Fibroblast of skin of right biceps (primary cell): Measurements from ENCODE around the gene RHOB.
"Not testable (repeated sequence)": the region's sequence is repeated elsewhere in the genome, so short reads cannot be mapped to it uniquely, and the experiment has no call there.

Experiments
- DNase-seq: peaks from one replicate; pipeline ENCODE4 v3.0.0-alpha.2; 2013

The RHOB gene

GRCh38 chr2:20446917-20447436 is at the start of gene RHOB:
TSS of gene RHOB (plus strand) at chr2:20447074. CDS start at chr2:20447466, 392 bp downstream.
- DNase-seq: peak; percentile 99

GRCh38 chr2:20397811-20398447 is 48.9 kb upstream of the RHOB start:
- DNase-seq: no peak

- peak; percentile 25 for DNase-seq
These were observed 47.8 kb upstream of the RHOB start for GRCh38 chr2:20398956-20399567.

DNA sequence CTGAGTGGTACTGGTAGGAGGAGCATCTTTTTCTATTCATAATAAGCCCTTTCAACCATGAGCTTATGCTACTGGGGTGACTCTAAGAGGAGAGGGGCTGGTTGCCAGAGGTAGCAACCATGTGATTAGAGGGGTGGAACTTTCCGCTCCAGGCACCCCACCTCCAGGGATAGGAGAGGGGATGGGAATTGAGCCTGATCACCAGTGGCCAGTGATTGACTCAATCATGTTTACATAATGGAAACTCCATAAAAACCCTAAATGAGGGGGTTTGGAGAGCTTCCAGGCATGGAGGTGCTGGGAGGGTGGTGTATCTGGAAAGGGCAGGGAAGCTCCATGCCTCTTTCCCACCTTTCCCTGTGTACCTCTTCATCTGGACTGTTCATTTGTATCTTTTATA is 46.6 kb upstream of the RHOB start:
- no peak for DNase-seq

DNA sequence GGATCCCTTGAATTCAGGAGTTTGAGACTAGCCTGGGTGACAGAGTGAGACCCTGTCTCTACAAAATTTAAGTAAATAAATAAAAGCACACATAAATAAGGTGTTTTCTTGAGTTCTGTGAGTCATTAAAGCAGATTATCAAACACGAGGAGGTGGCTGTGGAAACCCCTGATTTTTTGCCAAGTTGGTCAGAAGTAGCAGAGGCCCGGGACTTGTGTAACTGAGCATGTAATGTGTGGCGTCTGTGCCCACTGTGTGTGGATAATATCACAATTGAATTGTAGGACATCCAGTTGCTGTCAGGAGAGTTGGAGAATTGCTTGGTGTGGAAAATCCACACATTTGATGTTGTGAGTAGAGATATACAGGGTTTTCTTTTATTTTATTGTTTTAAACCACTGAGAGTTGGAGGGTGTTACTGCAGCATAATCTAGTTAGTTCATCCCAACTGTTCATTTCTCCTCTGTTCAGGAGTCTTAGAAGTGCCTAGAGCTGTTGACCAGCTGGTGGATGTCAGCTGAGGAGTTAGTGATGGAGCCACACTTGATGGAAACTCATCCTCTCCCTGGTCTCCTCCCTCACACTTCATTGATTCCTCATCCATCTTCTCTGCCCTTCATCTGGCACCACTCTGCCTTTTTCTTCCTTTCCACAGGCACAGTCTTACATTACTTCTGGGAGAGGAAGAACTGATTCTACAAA is 45.9 kb upstream of the RHOB start:
- no peak for DNase-seq

DNA sequence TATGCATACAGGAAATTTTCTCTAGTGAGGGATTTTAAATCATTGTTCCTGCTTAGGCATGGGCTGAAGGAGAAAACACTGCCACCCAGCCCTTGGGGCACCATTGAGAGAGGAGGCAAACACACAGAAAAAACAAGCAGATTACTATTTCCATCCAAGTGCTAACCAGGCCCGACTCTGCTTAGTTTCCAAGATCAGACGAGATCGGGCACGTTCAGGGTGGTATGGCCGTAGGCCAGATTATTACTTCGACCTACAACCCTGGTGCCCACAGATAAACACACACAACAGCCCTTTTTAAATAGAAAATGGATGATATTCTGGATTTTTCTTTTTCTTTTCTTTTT is 45.4 kb upstream of the RHOB start:
- no peak for DNase-seq

GRCh38 chr2:20403774-20404312 is 43.0 kb upstream of the RHOB start:
- no peak for DNase-seq

GRCh38 chr2:20404950-20405349 is 41.9 kb upstream of the RHOB start:
- no peak for DNase-seq

GRCh38 chr2:20409039-20409438 is 37.8 kb upstream of the RHOB start:
- DNase-seq: no peak

DNA sequence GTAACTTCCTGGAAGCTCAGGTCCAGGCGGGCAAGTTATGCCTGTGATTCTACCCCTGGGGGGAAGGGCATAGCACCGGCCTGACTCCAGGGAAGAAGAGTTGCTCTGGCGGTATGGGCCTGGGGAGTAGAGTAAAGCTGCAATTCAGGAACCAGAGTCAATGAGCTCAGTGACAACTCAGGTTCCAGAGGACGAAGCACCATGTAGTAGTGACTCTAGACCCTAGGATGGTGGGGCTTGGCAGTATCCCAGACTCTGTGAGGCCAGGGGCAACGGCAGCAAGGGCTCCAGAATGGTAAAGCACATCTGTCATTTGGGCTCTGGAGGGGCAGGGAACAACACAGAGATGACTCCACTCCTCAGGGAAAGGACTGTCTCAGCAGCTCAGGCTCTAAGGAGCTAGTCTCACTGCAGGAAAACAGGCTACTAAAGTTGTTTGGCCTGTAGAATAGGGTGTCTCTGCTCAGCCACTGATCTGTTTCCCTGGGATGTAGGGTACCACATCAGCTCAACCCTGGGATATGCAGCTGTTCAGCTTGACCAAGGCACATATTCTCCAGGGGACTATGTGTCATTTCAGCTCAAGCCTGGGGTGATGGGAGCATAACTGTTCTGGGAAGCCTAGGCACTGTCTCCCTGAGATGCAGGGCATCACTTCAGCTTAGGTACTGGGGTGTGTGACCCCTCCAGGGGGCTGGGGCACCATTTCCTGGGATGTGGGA is 36.2 kb upstream of the RHOB start:
- no peak for DNase-seq

DNA sequence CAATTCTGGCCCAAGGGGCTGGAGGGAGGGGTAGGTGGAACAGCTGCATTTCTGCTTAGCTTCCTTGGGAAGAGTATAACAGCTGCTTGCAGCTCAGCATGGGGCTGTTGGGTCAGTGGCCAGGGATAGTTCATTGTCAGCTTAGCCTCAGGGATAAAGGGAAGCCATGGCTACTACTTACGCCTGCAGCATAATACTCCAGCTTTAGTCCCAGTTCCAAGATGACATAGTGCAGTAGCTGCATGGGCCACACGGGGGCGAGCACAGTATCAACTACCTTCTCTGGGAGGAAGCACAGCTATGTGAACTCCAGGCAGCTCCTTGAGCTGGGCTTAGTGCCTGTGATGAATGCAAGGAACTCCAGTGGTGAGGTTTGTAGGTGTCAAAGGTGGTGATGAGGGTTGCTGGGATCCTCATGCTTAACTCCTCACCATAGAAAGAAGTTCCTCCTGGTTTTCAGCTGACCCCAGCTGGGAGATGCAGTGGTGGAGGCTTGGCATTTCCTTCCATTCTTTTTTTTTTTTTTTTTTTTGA is 35.4 kb upstream of the RHOB start:
- peak; percentile 68 for DNase-seq

- DNase-seq: no peak
These were observed 32.1 kb upstream of the RHOB start for GRCh38 chr2:20414806-20415205.

GRCh38 chr2:20415511-20415918 is 31.4 kb upstream of the RHOB start:
- peak; percentile 57 for DNase-seq

- DNase-seq: no peak
These were observed 30.2 kb upstream of the RHOB start for GRCh38 chr2:20416723-20417122.

DNA sequence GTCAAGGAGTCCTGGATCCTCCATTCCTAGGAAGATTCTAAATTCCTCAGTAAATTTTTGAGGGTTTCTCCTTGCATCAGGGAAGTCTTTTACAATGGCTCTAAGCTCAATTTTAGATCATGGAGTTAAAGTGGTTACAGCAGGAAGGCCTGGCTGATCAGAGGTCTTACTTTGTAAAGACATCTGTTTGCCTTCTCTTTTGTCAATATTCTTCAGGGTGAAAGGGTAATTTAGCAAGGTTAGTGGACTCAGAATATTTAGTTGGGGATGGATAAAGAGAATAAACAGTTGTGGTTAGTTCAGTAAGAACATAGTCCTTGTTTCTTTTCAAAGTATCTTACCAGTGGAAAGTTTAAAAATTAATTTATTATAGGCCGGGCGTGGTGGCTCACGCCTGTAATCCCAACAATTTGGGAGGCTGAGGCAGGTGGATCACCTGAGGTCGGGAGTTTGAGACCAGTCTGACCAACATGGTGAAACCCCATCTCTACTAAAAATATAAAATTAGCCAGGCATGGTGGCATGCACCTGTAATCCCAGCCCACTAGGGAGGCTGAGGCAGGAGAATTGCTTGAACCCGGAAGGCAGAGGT is 29.5 kb upstream of the RHOB start:
- DNase-seq: not testable (repeated sequence)

- no peak for DNase-seq
These were observed 28.4 kb upstream of the RHOB start for GRCh38 chr2:20418519-20418918.

DNA sequence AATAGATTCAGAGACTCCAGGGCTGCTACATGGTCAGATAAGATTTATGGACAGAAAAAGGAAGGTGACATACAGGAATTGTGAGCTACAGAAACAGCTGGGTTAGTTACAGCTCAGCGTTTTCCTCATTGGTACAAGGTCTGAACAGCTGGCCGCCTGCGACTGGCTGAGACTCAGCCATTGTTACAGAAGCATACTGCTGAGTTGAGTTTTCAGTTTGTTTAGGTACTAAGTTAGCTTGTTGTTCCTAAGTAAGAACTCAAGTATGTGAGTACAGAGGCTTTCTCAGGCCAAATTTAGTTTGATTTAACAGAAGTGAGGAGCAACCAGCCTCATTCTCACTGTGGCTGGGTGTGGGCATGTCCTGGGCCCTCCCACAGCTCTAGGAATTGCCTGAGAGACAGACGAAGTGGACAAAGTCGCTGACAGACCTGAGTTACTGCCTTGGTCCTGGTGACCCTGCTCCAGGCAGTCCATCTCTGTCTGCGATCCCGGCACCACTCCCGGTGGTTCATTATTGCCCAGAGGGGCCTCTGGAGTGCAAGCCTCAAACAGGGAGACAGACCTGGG is 27.8 kb upstream of the RHOB start:
- no peak for DNase-seq

DNA sequence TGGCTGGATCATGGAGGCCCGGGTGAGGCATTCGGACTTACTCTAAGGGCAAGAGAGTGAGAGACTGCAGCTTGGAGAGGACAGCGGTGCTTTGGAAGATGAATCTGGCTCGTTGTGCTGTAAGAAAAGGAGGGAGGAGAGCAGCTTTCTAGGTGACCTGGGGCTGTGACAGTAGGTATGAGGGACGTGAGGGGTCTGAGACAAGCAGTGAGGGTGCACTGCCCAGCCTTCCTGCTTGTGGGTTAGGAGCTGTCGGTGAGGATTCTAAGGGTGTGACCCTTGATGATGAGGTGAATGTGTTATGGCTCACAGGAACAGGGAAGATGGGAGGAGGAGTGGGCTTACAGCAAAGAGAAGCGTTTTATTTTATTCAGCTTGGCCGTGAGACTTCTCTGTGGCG is 27.1 kb upstream of the RHOB start:
- no peak for DNase-seq

DNA sequence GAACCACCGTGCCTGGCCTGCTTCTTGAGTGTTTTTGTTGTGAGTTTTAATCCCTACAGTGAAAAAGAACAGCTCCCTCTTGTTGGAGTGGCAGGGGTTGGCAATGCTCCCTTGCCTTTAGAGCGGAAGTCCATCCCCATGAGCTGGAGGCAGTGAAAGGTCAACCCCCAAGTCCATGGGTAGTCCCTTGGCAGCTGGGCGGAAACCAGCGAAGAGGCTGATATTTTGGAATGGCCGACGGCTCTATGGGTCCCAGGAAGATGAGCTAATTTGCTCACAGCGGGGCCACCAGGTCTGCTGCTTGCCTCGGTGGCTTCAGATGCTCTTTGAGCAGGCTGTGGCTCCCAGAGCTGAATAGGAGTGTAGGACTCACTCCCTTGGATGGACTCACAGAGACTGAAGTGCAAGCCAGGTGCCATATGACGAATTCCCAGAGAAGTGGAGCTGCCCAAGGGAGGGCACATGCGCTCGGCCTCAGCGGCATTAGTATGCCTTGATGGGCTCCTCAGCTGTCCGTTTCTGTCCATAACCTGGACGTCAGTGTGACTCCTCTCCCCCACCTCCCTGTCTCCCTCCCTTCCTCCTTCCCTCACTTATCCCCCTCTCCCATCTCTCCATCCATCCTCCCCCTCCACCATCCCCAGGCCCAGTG is 25.4 kb upstream of the RHOB start:
- no peak for DNase-seq

DNA sequence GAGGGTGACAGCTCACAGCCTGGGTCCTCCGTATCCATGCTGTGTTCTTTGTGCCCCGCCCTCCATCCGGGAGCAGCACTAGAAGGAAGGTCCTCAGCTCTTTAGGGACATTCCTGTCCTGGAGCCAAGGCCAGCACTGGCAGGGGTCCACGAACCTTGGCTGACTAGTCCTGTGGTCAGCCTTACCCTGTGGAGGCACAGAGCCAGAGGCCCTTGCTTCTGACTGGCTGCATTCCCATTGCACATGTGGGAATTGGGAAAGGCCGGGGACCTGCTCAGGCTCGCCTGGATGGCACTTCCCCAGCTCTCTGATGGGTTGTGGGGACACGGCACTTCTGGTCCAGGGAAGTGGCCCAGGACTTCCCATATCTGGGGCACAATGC is 24.9 kb upstream of the RHOB start:
- peak; percentile 84 for DNase-seq

GRCh38 chr2:20422402-20423271 is 24.2 kb upstream of the RHOB start:
- DNase-seq: peak; percentile 56
